ENCODE results near the gene HPS1.

HPS1 gene

GRCh38 chr10:98411166-98411565 is 35.6 kb downstream of the HPS1 start:
- DNase-seq: no peak

- DNase-seq: no peak
Measured at GRCh38 chr10:98410759-98411158, 36.0 kb downstream of the HPS1 start.

- DNase-seq: no peak
Measured at GRCh38 chr10:98410135-98410743, 36.5 kb downstream of the HPS1 start.

GRCh38 chr10:98408799-98409198 is 37.9 kb downstream of the HPS1 start:
- DNase-seq: no peak

GRCh38 chr10:98407744-98408241 is 38.9 kb downstream of the HPS1 start:
- DNase-seq: no peak

- no peak for DNase-seq
Measured at GRCh38 chr10:98407017-98407743, 39.6 kb downstream of the HPS1 start.

GRCh38 chr10:98405422-98405821 is 41.3 kb downstream of the HPS1 start:
- DNase-seq: no peak

GRCh38 chr10:98404571-98405359 is 42.0 kb downstream of the HPS1 start:
- DNase-seq: no peak

GRCh38 chr10:98403812-98404504 is 42.8 kb downstream of the HPS1 start:
- no peak for DNase-seq

GRCh38 chr10:98402931-98403718 is 43.6 kb downstream of the HPS1 start:
- no peak for DNase-seq

GRCh38 chr10:98402478-98402877 is 44.3 kb downstream of the HPS1 start:
- no peak for DNase-seq

- DNase-seq: no peak
Measured at GRCh38 chr10:98400482-98400881, 46.3 kb downstream of the HPS1 start.

GRCh38 chr10:98399784-98400183 is 47.0 kb downstream of the HPS1 start:
- no peak for DNase-seq

- no peak for DNase-seq
Measured at GRCh38 chr10:98397089-98397600, 49.6 kb downstream of the HPS1 start.

- DNase-seq: no peak
Measured at GRCh38 chr10:98396096-98397063, 50.4 kb downstream of the HPS1 start.

- DNase-seq: no peak
Measured at GRCh38 chr10:98394851-98395440, 51.8 kb downstream of the HPS1 start.

- DNase-seq: no peak
Measured at GRCh38 chr10:98391578-98391991, 55.1 kb downstream of the HPS1 start.

- DNase-seq: no peak
Measured at GRCh38 chr10:98391065-98391464, 55.7 kb downstream of the HPS1 start.

- no peak for DNase-seq
Measured at GRCh38 chr10:98390406-98390805, 56.3 kb downstream of the HPS1 start.

GRCh38 chr10:98389398-98389797 is 57.3 kb downstream of the HPS1 start:
- DNase-seq: no peak
